ENCODE results near the gene IQCK.
A peak's percentile ranks its signal among the peaks of the same experiment; 100 is the strongest.

The IQCK gene

GRCh38 chr16:19804538-19805323 lies 86.7 kb downstream of the IQCK start:
- no peak for DNase-seq (ENCODE audit: low read depth)
- H3K4me3 ChIP-seq (ENCODE audit: low read length), result no peak overlapping the region
- TF ChIP-seq CTCF (conservative IDR thresholded peaks at IDR 0.05; ENCODE audit: low read depth, low read length), result no peak

- no peak for DNase-seq (ENCODE audit: low read depth)
- H3K4me3 ChIP-seq (ENCODE audit: low read length), result no peak overlapping the region
- no peak for TF ChIP-seq CTCF (conservative IDR thresholded peaks at IDR 0.05; ENCODE audit: low read depth, low read length)
Measured at GRCh38 chr16:19805459-19806162, 87.5 kb downstream of the IQCK start.

- TF ChIP-seq CTCF (conservative IDR thresholded peaks at IDR 0.05; ENCODE audit: low read depth, low read length), result no peak
- peak; percentile 55 for DNase-seq (ENCODE audit: low read depth)
- H3K4me3 ChIP-seq (ENCODE audit: low read length), result no peak overlapping the region
Measured at GRCh38 chr16:19808061-19808641, 90.1 kb downstream of the IQCK start.

GRCh38 chr16:19809121-19809635 lies 91.1 kb downstream of the IQCK start:
- TF ChIP-seq CTCF (conservative IDR thresholded peaks at IDR 0.05; ENCODE audit: low read depth, low read length), result no peak
- no peak for DNase-seq (ENCODE audit: low read depth)

GRCh38 chr16:19809693-19810092 lies 91.6 kb downstream of the IQCK start:
- no peak for DNase-seq (ENCODE audit: low read depth)
- H3K4me3 ChIP-seq (ENCODE audit: low read length), result no peak overlapping the region
- TF ChIP-seq CTCF (conservative IDR thresholded peaks at IDR 0.05; ENCODE audit: low read depth, low read length), result no peak

More at GRCh38 chr16:19809121-19809635, 91.1 kb downstream of the IQCK start:
- no peak overlapping the region for H3K4me3 ChIP-seq (ENCODE audit: low read length)

- no peak overlapping the region for H3K4me3 ChIP-seq (ENCODE audit: low read length)
- no peak for DNase-seq (ENCODE audit: low read depth)
- no peak for TF ChIP-seq CTCF (conservative IDR thresholded peaks at IDR 0.05; ENCODE audit: low read depth, low read length)
Measured at GRCh38 chr16:19810817-19811731, 93.0 kb downstream of the IQCK start.

All from retinal pigment epithelial cell (primary cell).